KMS-11 (cell line): ENCODE measurements around the gene ITFG1.

Experiments
- H2AFZ ChIP-seq: fragments of 200-600 bp; sonication (generic); 2 replicates; pipeline ENCODE4 v1.6.1; 2016; ENCODE audit warnings: antibody characterized with exemption, mixed run types, low read depth
- H3K27ac ChIP-seq: fragments of 200-600 bp; sonication (generic); 2 replicates; pipeline ENCODE4 v1.6.1; 2016; ENCODE audit warnings: mild to moderate bottlenecking, mixed run types
- H3K27me3 ChIP-seq: fragments of 200-600 bp; sonication (generic); 2 replicates; pipeline ENCODE4 v1.6.1; 2017; ENCODE audit warnings: mild to moderate bottlenecking, low read depth, mixed run types, moderate library complexity; ENCODE audit not compliant: insufficient read depth
- H3K36me3 ChIP-seq: fragments of 200-600 bp; sonication (generic); 2 replicates; pipeline ENCODE4 v1.6.1; 2017; ENCODE audit warnings: mild to moderate bottlenecking, mixed run types; ENCODE audit not compliant: insufficient read depth
- H3K4me1 ChIP-seq: fragments of 200-600 bp; sonication (generic); 2 replicates; pipeline ENCODE4 v1.6.1; 2016; ENCODE audit warnings: mild to moderate bottlenecking, low read depth, mixed run types; ENCODE audit not compliant: poor library complexity, severe bottlenecking
- H3K4me2 ChIP-seq: fragments of 200-600 bp; sonication (generic); 2 replicates; pipeline ENCODE4 v1.7.0; 2016; ENCODE audit warnings: mild to moderate bottlenecking, mixed run types
- H3K4me3 ChIP-seq: fragments of 200-600 bp; sonication (generic); IDR thresholded peaks from 2 replicates; pipeline ENCODE4 v1.6.1; 2017; ENCODE audit warnings: low read depth, low read length, mixed read lengths; ENCODE audit not compliant: insufficient read depth
- H3K79me2 ChIP-seq: fragments of 200-600 bp; sonication (generic); 2 replicates; pipeline ENCODE4 v1.6.1; 2016; ENCODE audit warnings: low read depth, mixed run types; ENCODE audit not compliant: insufficient read depth
- H3K9ac ChIP-seq: fragments of 200-600 bp; sonication (generic); 2 replicates; pipeline ENCODE4 v1.6.1; 2016; ENCODE audit warnings: mild to moderate bottlenecking, mixed run types
- H4K20me1 ChIP-seq: fragments of 200-600 bp; sonication (generic); 2 replicates; pipeline ENCODE4 v1.6.1; 2016; ENCODE audit warnings: mild to moderate bottlenecking, mixed run types; ENCODE audit not compliant: insufficient read depth
- CTCF ChIP-seq: fragments of 200-600 bp; sonication (generic); conservative IDR thresholded peaks from 2 replicates; pipeline ENCODE4 v1.6.1; 2017; ENCODE audit warnings: low read depth, mild to moderate bottlenecking, antibody characterized with exemption, low read length, moderate library complexity, mixed read lengths

Gene ITFG1

GRCh38 chr16:47241061-47241460 lies 219.8 kb downstream of the ITFG1 start:
- Histone ChIP-seq H3K9ac (no peak overlapping the region), H3K27ac (no peak overlapping the region), H3K4me1 (no peaks in the 10 kb centered on the region), H2AFZ (no peak overlapping the region), H3K4me2 (no peak overlapping the region), H3K36me3 (no peaks in the 10 kb centered on the region), H3K4me3 (no peak overlapping the region), H3K79me2 (no peaks in the 10 kb centered on the region), H3K27me3 (no peaks in the 10 kb centered on the region), H4K20me1 (no peaks in the 10 kb centered on the region)
- TF ChIP-seq CTCF = no peak

- H3K9ac ChIP-seq = no peak overlapping the region
- H3K79me2 ChIP-seq = no peaks in the 10 kb centered on the region
- H3K27me3 ChIP-seq = no peaks in the 10 kb centered on the region
- TF ChIP-seq CTCF = no peak
- no peak overlapping the region for H3K4me2 ChIP-seq
- H3K27ac ChIP-seq = no peak overlapping the region
- H4K20me1 ChIP-seq = no peaks in the 10 kb centered on the region
- no peaks in the 10 kb centered on the region for H3K4me1 ChIP-seq
- no peaks in the 10 kb centered on the region for H3K36me3 ChIP-seq
- no peak overlapping the region for H2AFZ ChIP-seq
- H3K4me3 ChIP-seq = no peak overlapping the region
Measured at GRCh38 chr16:47236716-47237115, 224.1 kb downstream of the ITFG1 start.

- H3K27ac ChIP-seq = no peak overlapping the region
- no peak for TF ChIP-seq CTCF
Measured at GRCh38 chr16:47230296-47230695, 230.6 kb downstream of the ITFG1 start.

GRCh38 chr16:47229053-47230050 lies 231.5 kb downstream of the ITFG1 start:
- no peaks in the 10 kb centered on the region for H4K20me1 ChIP-seq
- H3K27ac ChIP-seq = no peak overlapping the region
- H3K4me2 ChIP-seq = no peak overlapping the region
- H3K4me3 ChIP-seq = no peak overlapping the region
- H3K79me2 ChIP-seq = no peaks in the 10 kb centered on the region
- no peaks in the 10 kb centered on the region for H3K4me1 ChIP-seq
- H3K9ac ChIP-seq = no peak overlapping the region
- no peak overlapping the region for H2AFZ ChIP-seq
- H3K36me3 ChIP-seq = no peaks in the 10 kb centered on the region
- H3K27me3 ChIP-seq = no peaks in the 10 kb centered on the region
- no peak for TF ChIP-seq CTCF

More at GRCh38 chr16:47230296-47230695, 230.6 kb downstream of the ITFG1 start:
- Histone ChIP-seq H4K20me1 (no peaks in the 10 kb centered on the region), H2AFZ (no peak overlapping the region), H3K9ac (no peak overlapping the region), H3K4me3 (no peak overlapping the region), H3K79me2 (no peaks in the 10 kb centered on the region), H3K4me2 (no peak overlapping the region), H3K36me3 (no peaks in the 10 kb centered on the region), H3K27me3 (no peaks in the 10 kb centered on the region), H3K4me1 (no peaks in the 10 kb centered on the region)
